OCI-LY3 (cell line): ENCODE measurements around the gene NR2F1.
A peak's percentile ranks its signal among the peaks of the same experiment; 100 is the strongest.

Source experiments
- H2AFZ ChIP-seq: fragments of 200-600, 300-600 bp; shearing (Covaris generic); 2 replicates; pipeline ENCODE4 v1.6.0; 2014; ENCODE audit warnings: antibody characterized with exemption, low read depth, low read length
- H3K27ac ChIP-seq: fragments of 200-600, 300-600 bp; sonication (generic); 2 replicates; pipeline ENCODE4 v1.5.1; 2014; ENCODE audit warnings: mild to moderate bottlenecking, low read length, moderate library complexity, mixed read lengths
- H3K27me3 ChIP-seq: fragments of 200-600, 300-600 bp; sonication (generic); 2 replicates; pipeline ENCODE4 v1.6.1; 2014; ENCODE audit warnings: low read depth, low read length, mixed read lengths
- H3K36me3 ChIP-seq: fragments of 200-600, 300-600 bp; sonication (generic); replicated peaks from 2 replicates; pipeline ENCODE3; 2014; ENCODE audit warnings: low read depth, low read length, mixed read lengths
- H3K4me1 ChIP-seq: fragments of 300-600, 200-600 bp; sonication (generic); 2 replicates; pipeline ENCODE4 v1.6.1; 2014; ENCODE audit warnings: low read length, mixed read lengths
- H3K4me2 ChIP-seq: fragments of 200-600, 300-600 bp; sonication (generic); 2 replicates; pipeline ENCODE4 v1.6.1; 2014; ENCODE audit warnings: low read length, mixed read lengths
- H3K4me3 ChIP-seq: fragments of 300-600, 200-600 bp; sonication (generic); 2 replicates; pipeline ENCODE4 v1.5.1; 2014; ENCODE audit warnings: antibody characterized with exemption, mild to moderate bottlenecking, low read length, moderate library complexity
- H3K79me2 ChIP-seq: fragments of 300-600, 200-600 bp; shearing (Covaris generic); 2 replicates; pipeline ENCODE4 v1.6.1; 2014; ENCODE audit warnings: mild to moderate bottlenecking, low read length, mixed read lengths
- H3K9ac ChIP-seq: fragments of 300-600, 200-600 bp; shearing (Covaris generic); 2 replicates; pipeline ENCODE4 v1.6.0; 2014; ENCODE audit warnings: mild to moderate bottlenecking, low read length, moderate library complexity
- H3K9me3 ChIP-seq: fragments of 200-600, 300-600 bp; shearing (Covaris generic); 2 replicates; pipeline ENCODE4 v1.6.1; 2014; ENCODE audit warnings: low read length, mixed read lengths; ENCODE audit not compliant: insufficient read depth
- H4K20me1 ChIP-seq: fragments of 200-600, 300-600 bp; sonication (generic); 2 replicates; pipeline ENCODE4 v1.6.1; 2016; ENCODE audit warnings: low read length, mixed read lengths; ENCODE audit not compliant: insufficient read depth
- EZH2phosphoT487 ChIP-seq: fragments of 200-600 bp; shearing (Covaris generic); IDR thresholded peaks from 2 replicates; pipeline ENCODE4 v1.6.1; 2018; ENCODE audit warnings: antibody characterized with exemption, mixed run types, low read depth
- TF ChIP-seq, protein P1 (sequence below): fragments of 200-600, 300-600 bp; sonication (generic); IDR thresholded peaks from 2 replicates; pipeline ENCODE4 v1.5.1; 2014; ENCODE audit warnings: antibody characterized with exemption, low read length, low read depth

Gene NR2F1

GRCh38 chr5:93585767-93586385, 2.9 kb downstream of the NR2F1 start:
- no peaks in the 10 kb centered on the region for H4K20me1 ChIP-seq
- peak overlapping the region; percentile 88 for H3K4me3 ChIP-seq
- peak overlapping the region; percentile 92 for H3K4me2 ChIP-seq
- no peaks in the 10 kb centered on the region for H3K36me3 ChIP-seq
- H3K9me3 ChIP-seq = no peaks in the 10 kb centered on the region
- peak overlapping the region; percentile 52 for H3K9ac ChIP-seq
- H3K79me2 ChIP-seq = no peaks in the 10 kb centered on the region
- H2AFZ ChIP-seq = no peak overlapping the region
- H3K4me1 ChIP-seq = peaks cover 6% of the 10 kb centered on the region; the same call in 1 of the 2 replicates
- H3K27ac ChIP-seq = no peak overlapping the region
- no peak for TF ChIP-seq EZH2phosphoT487
- TF ChIP-seq, protein P1, sequence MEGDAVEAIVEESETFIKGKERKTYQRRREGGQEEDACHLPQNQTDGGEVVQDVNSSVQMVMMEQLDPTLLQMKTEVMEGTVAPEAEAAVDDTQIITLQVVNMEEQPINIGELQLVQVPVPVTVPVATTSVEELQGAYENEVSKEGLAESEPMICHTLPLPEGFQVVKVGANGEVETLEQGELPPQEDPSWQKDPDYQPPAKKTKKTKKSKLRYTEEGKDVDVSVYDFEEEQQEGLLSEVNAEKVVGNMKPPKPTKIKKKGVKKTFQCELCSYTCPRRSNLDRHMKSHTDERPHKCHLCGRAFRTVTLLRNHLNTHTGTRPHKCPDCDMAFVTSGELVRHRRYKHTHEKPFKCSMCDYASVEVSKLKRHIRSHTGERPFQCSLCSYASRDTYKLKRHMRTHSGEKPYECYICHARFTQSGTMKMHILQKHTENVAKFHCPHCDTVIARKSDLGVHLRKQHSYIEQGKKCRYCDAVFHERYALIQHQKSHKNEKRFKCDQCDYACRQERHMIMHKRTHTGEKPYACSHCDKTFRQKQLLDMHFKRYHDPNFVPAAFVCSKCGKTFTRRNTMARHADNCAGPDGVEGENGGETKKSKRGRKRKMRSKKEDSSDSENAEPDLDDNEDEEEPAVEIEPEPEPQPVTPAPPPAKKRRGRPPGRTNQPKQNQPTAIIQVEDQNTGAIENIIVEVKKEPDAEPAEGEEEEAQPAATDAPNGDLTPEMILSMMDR = no peak
- H3K27me3 ChIP-seq = 0 out of 2 replicates have a peak, but pooled peaks cover 3% of the 10 kb centered on the region

GRCh38 chr5:93586736-93587596, 3.9 kb downstream of the NR2F1 start:
- no peaks in the 10 kb centered on the region for H4K20me1 ChIP-seq
- H3K4me1 ChIP-seq = peaks cover 10% of the 10 kb centered on the region
- no peaks in the 10 kb centered on the region for H3K79me2 ChIP-seq
- no peaks in the 10 kb centered on the region for H3K36me3 ChIP-seq
- no peaks in the 10 kb centered on the region for H3K9me3 ChIP-seq
- H3K9ac ChIP-seq = no peak overlapping the region
- TF ChIP-seq EZH2phosphoT487 = no peak
- TF ChIP-seq, protein P1 = no peak
- no peak overlapping the region for H2AFZ ChIP-seq
- H3K4me3 ChIP-seq = no peak overlapping the region
- H3K4me2 ChIP-seq = no peak overlapping the region
- no peak overlapping the region for H3K27ac ChIP-seq
- 0 out of 2 replicates have a peak, but pooled peaks cover 3% of the 10 kb centered on the region for H3K27me3 ChIP-seq

DNA sequence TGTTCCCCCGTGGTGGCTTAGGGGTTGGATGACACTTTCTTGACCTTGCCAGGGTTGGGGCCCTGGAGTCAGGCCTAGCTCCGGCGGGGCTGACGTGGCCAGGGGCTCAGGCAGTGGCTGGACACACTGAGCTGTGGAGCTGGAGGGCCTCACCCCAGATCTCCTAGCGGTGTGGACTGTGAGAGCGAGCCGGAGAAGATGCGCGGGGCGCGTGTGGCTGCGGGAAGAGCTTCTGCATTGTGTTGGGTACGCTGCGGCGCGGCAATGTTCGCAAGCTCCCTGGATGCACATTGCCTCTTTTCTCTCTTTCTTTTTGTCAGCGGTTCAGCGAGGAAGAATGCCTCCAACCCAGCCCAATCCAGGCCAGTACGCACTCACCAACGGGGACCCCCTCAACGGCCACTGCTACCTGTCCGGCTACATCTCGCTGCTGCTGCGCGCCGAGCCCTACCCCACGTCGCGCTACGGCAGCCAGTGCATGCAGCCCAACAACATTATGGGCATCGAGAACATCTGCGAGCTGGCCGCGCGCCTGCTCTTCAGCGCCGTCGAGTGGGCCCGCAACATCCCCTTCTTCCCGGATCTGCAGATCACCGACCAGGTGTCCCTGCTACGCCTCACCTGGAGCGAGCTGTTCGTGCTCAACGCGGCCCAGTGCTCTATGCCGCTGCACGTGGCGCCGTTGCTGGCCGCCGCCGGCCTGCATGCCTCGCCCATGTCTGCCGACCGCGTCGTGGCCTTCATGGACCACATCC, 4.8 kb downstream of the NR2F1 start:
- Histone ChIP-seq H3K79me2 (no peaks in the 10 kb centered on the region), H2AFZ (no peak overlapping the region), H3K27ac (no peak overlapping the region), H3K36me3 (no peaks in the 10 kb centered on the region), H3K9me3 (no peaks in the 10 kb centered on the region), H3K4me2 (no peak overlapping the region), H4K20me1 (no peaks in the 10 kb centered on the region), H3K4me3 (no peak overlapping the region), H3K27me3 (0 out of 2 replicates have a peak, but pooled peaks cover 3% of the 10 kb centered on the region), H3K9ac (no peak overlapping the region), H3K4me1 (peaks cover 12% of the 10 kb centered on the region)
- TF ChIP-seq, protein P1 = no peak
- no peak for TF ChIP-seq EZH2phosphoT487
